HG02763 (cell line): Measurements from ENCODE around the gene NFE2.

Experiments
- ATAC-seq: cut with Tn5 transposase; IDR thresholded peaks from one replicate; pipeline ENCODE4 v1.9.1; 2021; ENCODE audit warnings: mild to moderate bottlenecking, moderate library complexity; ENCODE audit not compliant: unreplicated experiment

The NFE2 gene

GRCh38 chr12:54253240-54253639, 47.6 kb downstream of the NFE2 start:
- no peak for ATAC-seq

GRCh38 chr12:54251667-54252284, 49.0 kb downstream of the NFE2 start:
- ATAC-seq = no peak

- ATAC-seq = no peak
These were observed 51.3 kb downstream of the NFE2 start for GRCh38 chr12:54249489-54249888.

DNA sequence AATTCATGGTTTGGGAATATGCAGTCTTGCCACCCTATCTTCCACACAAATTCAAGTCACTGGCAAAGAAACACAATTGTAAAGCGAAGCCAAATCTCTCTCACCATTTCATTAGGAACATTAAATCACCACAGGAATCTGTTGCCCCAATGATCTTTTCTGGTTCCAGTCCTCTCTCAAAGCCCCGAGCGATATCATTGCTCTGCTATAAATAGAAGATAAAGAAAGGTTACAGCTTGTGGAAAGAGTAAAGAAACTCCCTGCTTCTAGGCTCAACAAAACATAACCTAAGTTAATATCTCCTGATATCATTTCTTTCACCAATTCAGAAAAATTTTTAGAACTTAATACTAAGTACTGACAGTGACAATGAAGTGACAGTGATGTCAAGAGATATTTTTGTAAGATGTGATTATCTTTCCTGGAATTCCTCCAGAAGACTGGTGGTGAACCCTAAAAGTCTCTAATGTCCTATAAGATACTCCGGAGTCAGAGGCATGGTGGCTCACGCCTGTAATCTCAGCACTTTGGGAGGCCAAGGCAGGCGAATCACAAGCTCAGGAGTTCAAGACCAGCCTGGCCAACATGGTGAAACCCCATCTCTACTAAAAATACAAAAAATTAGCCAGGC, 54.7 kb downstream of the NFE2 start:
- ATAC-seq = no peak
